IMR-90 (cell line): ENCODE results near the gene PLCD4.

Experiments used
- BHLHE40 ChIP-seq: fragments of 150-350 bp; IDR thresholded peaks from 2 replicates; pipeline ENCODE4 v1.6.1; 2016; ENCODE audit warnings: mild to moderate bottlenecking, low read depth, low read length
- CEBPB ChIP-seq: IDR thresholded peaks from 2 replicates; pipeline ENCODE4 v1.6.1; 2012; ENCODE audit warnings: low read depth, low read length, improper control_type of control experiment
- CHD1 ChIP-seq: IDR thresholded peaks from 2 replicates; pipeline ENCODE4 v1.6.1; 2012; ENCODE audit warnings: low read depth, low read length, improper control_type of control experiment
- FOS ChIP-seq: fragments of 150-350 bp; IDR thresholded peaks from 2 replicates; pipeline ENCODE4 v1.6.1; 2016; ENCODE audit warnings: low read depth, low read length
- MAFK ChIP-seq: IDR thresholded peaks from 2 replicates; pipeline ENCODE4 v1.6.1; 2012; ENCODE audit warnings: low read depth, low read length, improper control_type of control experiment
- MXI1 ChIP-seq: IDR thresholded peaks from 2 replicates; pipeline ENCODE4 v1.6.1; 2012; ENCODE audit warnings: low read depth, mild to moderate bottlenecking, low read length, moderate library complexity, borderline replicate concordance
- POLR2A ChIP-seq: IDR thresholded peaks from 2 replicates; pipeline ENCODE4 v1.6.1; 2012; ENCODE audit warnings: mild to moderate bottlenecking, low read depth, low read length
- RAD21 ChIP-seq: IDR thresholded peaks from 2 replicates; pipeline ENCODE4 v1.6.1; 2012; ENCODE audit warnings: low read length, improper control_type of control experiment
- RCOR1 ChIP-seq: IDR thresholded peaks from 2 replicates; pipeline ENCODE4 v1.6.1; 2012; ENCODE audit warnings: mild to moderate bottlenecking, low read length, improper control_type of control experiment; ENCODE audit not compliant: insufficient replicate concordance
- RFX5 ChIP-seq: IDR thresholded peaks from 2 replicates; pipeline ENCODE4 v1.8.0; 2012; ENCODE audit warnings: low read depth, mild to moderate bottlenecking, low read length, moderate library complexity
- SMC3 ChIP-seq: fragments of 150-350 bp; IDR thresholded peaks from 2 replicates; pipeline ENCODE4 v1.6.1; 2016; ENCODE audit warnings: low read depth, mild to moderate bottlenecking, antibody characterized with exemption, low read length, moderate library complexity
- TF ChIP-seq, protein P1 (sequence below): conservative IDR thresholded peaks from 2 replicates; pipeline ENCODE4 v1.5.1; 2012; ENCODE audit warnings: mild to moderate bottlenecking, low read depth, low read length, improper control_type of control experiment
- TF ChIP-seq, protein P2 (sequence below): fragments of 150-350 bp; IDR thresholded peaks from 2 replicates; pipeline ENCODE4 v1.6.1; 2017; ENCODE audit warnings: mild to moderate bottlenecking, antibody characterized with exemption, low read length, low read depth
- TF ChIP-seq, protein P3 (sequence below): fragments of 150-350 bp; IDR thresholded peaks from 2 replicates; pipeline ENCODE4 v1.6.1; 2016; ENCODE audit warnings: low read depth, mild to moderate bottlenecking, low read length, moderate library complexity, borderline replicate concordance

DNA sequence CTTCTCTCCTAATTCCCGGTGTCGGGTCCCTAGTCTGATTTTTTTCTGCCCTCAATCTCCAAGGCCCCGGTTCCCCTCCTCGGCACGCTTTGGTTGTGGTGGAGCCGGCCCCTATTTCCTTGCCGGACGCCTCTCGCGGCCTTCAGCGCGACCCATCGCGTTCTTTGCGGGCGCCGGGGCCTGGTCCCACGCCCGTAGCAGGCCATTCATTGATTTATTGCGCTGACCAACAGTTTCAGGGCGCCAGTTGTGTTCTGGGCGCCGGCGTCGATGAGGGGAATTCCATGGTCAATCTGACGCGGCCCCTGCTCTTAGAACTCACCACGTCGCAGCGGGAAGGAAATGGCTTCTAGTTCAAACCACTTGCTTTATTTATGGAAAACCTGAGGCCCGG is 38.7 kb upstream of the PLCD4 start:
- TF ChIP-seq, protein P1, sequence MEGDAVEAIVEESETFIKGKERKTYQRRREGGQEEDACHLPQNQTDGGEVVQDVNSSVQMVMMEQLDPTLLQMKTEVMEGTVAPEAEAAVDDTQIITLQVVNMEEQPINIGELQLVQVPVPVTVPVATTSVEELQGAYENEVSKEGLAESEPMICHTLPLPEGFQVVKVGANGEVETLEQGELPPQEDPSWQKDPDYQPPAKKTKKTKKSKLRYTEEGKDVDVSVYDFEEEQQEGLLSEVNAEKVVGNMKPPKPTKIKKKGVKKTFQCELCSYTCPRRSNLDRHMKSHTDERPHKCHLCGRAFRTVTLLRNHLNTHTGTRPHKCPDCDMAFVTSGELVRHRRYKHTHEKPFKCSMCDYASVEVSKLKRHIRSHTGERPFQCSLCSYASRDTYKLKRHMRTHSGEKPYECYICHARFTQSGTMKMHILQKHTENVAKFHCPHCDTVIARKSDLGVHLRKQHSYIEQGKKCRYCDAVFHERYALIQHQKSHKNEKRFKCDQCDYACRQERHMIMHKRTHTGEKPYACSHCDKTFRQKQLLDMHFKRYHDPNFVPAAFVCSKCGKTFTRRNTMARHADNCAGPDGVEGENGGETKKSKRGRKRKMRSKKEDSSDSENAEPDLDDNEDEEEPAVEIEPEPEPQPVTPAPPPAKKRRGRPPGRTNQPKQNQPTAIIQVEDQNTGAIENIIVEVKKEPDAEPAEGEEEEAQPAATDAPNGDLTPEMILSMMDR, result no peak
- TF ChIP-seq POLR2A, result no peak; the same call in 1 of the 2 replicates
- no peak for TF ChIP-seq CEBPB
- no peak for TF ChIP-seq RFX5
- no peak for TF ChIP-seq RAD21
- TF ChIP-seq MXI1, result peak; percentile 26; the same call in 1 of the 2 replicates
- no peak for TF ChIP-seq SMC3
- no peak; the same call in 1 of the 2 replicates for TF ChIP-seq BHLHE40
- 0 out of 2 replicates have a peak, but pooled peaks have one; percentile 65 for TF ChIP-seq CHD1
- TF ChIP-seq, protein P2, sequence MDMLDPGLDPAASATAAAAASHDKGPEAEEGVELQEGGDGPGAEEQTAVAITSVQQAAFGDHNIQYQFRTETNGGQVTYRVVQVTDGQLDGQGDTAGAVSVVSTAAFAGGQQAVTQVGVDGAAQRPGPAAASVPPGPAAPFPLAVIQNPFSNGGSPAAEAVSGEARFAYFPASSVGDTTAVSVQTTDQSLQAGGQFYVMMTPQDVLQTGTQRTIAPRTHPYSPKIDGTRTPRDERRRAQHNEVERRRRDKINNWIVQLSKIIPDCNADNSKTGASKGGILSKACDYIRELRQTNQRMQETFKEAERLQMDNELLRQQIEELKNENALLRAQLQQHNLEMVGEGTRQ, result peak; percentile 3; the same call in 1 of the 2 replicates
- TF ChIP-seq, protein P3, sequence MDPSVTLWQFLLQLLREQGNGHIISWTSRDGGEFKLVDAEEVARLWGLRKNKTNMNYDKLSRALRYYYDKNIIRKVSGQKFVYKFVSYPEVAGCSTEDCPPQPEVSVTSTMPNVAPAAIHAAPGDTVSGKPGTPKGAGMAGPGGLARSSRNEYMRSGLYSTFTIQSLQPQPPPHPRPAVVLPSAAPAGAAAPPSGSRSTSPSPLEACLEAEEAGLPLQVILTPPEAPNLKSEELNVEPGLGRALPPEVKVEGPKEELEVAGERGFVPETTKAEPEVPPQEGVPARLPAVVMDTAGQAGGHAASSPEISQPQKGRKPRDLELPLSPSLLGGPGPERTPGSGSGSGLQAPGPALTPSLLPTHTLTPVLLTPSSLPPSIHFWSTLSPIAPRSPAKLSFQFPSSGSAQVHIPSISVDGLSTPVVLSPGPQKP, result no peak
- TF ChIP-seq FOS, result peak; percentile 38; the same call in 1 of the 2 replicates
- no peak for TF ChIP-seq RCOR1
- TF ChIP-seq MAFK, result no peak
